Measurements from ENCODE around the gene WDR70. TPM values are rescaled to one million over a fixed set of nuclear protein-coding genes. Genes with fewer than 3 reads are reported as not detected.

Gene WDR70
- total RNA-seq, 1 experiment from 2014 or later: 30.0 TPM

- Mint-ChIP-seq H3K36me3 (ENCODE audit: insufficient read depth, unreplicated experiment) (no peaks in the 10 kb centered on the region), H3K4me3 (ENCODE audit: low read depth, unreplicated experiment) (no peak overlapping the region), H3K9me3 (ENCODE audit: low read depth, unreplicated experiment) (peaks cover 3% of the 10 kb centered on the region), H3K4me1 (ENCODE audit: low read depth, unreplicated experiment) (no peaks in the 10 kb centered on the region), H3K27ac (ENCODE audit: unreplicated experiment) (no peak overlapping the region), H3K27me3 (ENCODE audit: unreplicated experiment) (peaks cover 17% of the 10 kb centered on the region)
- BruUV-seq (replicated peaks): no TSS peak
- DNase-seq: no peak
- CTCF ChIA-PET: no interaction called here
- intact Hi-C loops (cut with micrococcal nuclease; ENCODE audit: unreplicated experiment): no loop called here
- TF ChIP-seq CTCF (IDR thresholded peaks at IDR 0.05; ENCODE audit: unreplicated experiment): no peak
These were observed 390.7 kb downstream of the WDR70 start for GRCh38 chr5:37769840-37770239.

- Mint-ChIP-seq H3K36me3 (ENCODE audit: insufficient read depth, unreplicated experiment) (no peaks in the 10 kb centered on the region), H3K9me3 (ENCODE audit: low read depth, unreplicated experiment) (peaks cover 6% of the 10 kb centered on the region), H3K27me3 (ENCODE audit: unreplicated experiment) (peaks cover 17% of the 10 kb centered on the region), H3K27ac (ENCODE audit: unreplicated experiment) (no peak overlapping the region), H3K4me1 (ENCODE audit: low read depth, unreplicated experiment) (no peaks in the 10 kb centered on the region), H3K4me3 (ENCODE audit: low read depth, unreplicated experiment) (no peak overlapping the region)
- TF ChIP-seq CTCF (IDR thresholded peaks at IDR 0.05; ENCODE audit: unreplicated experiment): no peak
- intact Hi-C loops (cut with micrococcal nuclease; ENCODE audit: unreplicated experiment): no loop called here
- DNase-seq: no peak
- CTCF ChIA-PET: no interaction called here
- no TSS peak for BruUV-seq (replicated peaks)
These were observed 391.7 kb downstream of the WDR70 start for GRCh38 chr5:37770786-37771185.

- Mint-ChIP-seq H3K36me3 (ENCODE audit: insufficient read depth, unreplicated experiment) (no peaks in the 10 kb centered on the region), H3K27me3 (ENCODE audit: unreplicated experiment) (peaks cover 17% of the 10 kb centered on the region), H3K4me3 (ENCODE audit: low read depth, unreplicated experiment) (no peak overlapping the region), H3K4me1 (ENCODE audit: low read depth, unreplicated experiment) (no peaks in the 10 kb centered on the region), H3K27ac (ENCODE audit: unreplicated experiment) (no peak overlapping the region), H3K9me3 (ENCODE audit: low read depth, unreplicated experiment) (peaks cover 6% of the 10 kb centered on the region)
- DNase-seq: no peak
- intact Hi-C loops (cut with micrococcal nuclease; ENCODE audit: unreplicated experiment): no loop called here
- no TSS peak for BruUV-seq (replicated peaks)
- TF ChIP-seq CTCF (IDR thresholded peaks at IDR 0.05; ENCODE audit: unreplicated experiment): no peak
- CTCF ChIA-PET: no interaction called here
These were observed 392.1 kb downstream of the WDR70 start for GRCh38 chr5:37771203-37771611.

GRCh38 chr5:37771731-37772130 lies 392.6 kb downstream of the WDR70 start:
- no peak for DNase-seq
- intact Hi-C loops (cut with micrococcal nuclease; ENCODE audit: unreplicated experiment): no loop called here
- H3K9me3 Mint-ChIP-seq (ENCODE audit: low read depth, unreplicated experiment): peaks cover 6% of the 10 kb centered on the region
- BruUV-seq (replicated peaks): no TSS peak
- H3K27me3 Mint-ChIP-seq (ENCODE audit: unreplicated experiment): peaks cover 17% of the 10 kb centered on the region
- H3K4me1 Mint-ChIP-seq (ENCODE audit: low read depth, unreplicated experiment): no peaks in the 10 kb centered on the region
- H3K36me3 Mint-ChIP-seq (ENCODE audit: insufficient read depth, unreplicated experiment): no peaks in the 10 kb centered on the region
- CTCF ChIA-PET: no interaction called here
- TF ChIP-seq CTCF (IDR thresholded peaks at IDR 0.05; ENCODE audit: unreplicated experiment): no peak
- H3K27ac Mint-ChIP-seq (ENCODE audit: unreplicated experiment): no peak overlapping the region
- no peak overlapping the region for H3K4me3 Mint-ChIP-seq (ENCODE audit: low read depth, unreplicated experiment)

- Mint-ChIP-seq H3K27me3 (ENCODE audit: unreplicated experiment) (peaks cover 17% of the 10 kb centered on the region), H3K27ac (ENCODE audit: unreplicated experiment) (no peak overlapping the region), H3K9me3 (ENCODE audit: low read depth, unreplicated experiment) (peaks cover 6% of the 10 kb centered on the region), H3K36me3 (ENCODE audit: insufficient read depth, unreplicated experiment) (no peaks in the 10 kb centered on the region), H3K4me3 (ENCODE audit: low read depth, unreplicated experiment) (no peak overlapping the region), H3K4me1 (ENCODE audit: low read depth, unreplicated experiment) (no peaks in the 10 kb centered on the region)
- DNase-seq: no peak
- CTCF ChIA-PET: no interaction called here
- no peak for TF ChIP-seq CTCF (IDR thresholded peaks at IDR 0.05; ENCODE audit: unreplicated experiment)
- intact Hi-C loops (cut with micrococcal nuclease; ENCODE audit: unreplicated experiment): no loop called here
- no TSS peak for BruUV-seq (replicated peaks)
These were observed 393.1 kb downstream of the WDR70 start for GRCh38 chr5:37772255-37772654.
